ENCODE data around the gene ANKRD23. TPM values are rescaled to one million over a fixed set of nuclear protein-coding genes. Genes with fewer than 3 reads are reported as not detected.

ANKRD23 gene
- total RNA-seq, 1 donor from 2014 or later, result 12.5 TPM

- no peak overlapping the region for H3K27ac Mint-ChIP-seq
- no peak overlapping the region for H3K4me3 Mint-ChIP-seq
- no peak for DNase-seq (ENCODE audit: low spot score in 2 of 2, unreplicated experiment in 2 of 2)
- no peaks in the 10 kb centered on the region for H3K27me3 Mint-ChIP-seq (ENCODE audit: low read depth)
- TF ChIP-seq CTCF (IDR thresholded peaks at IDR 0.05; ENCODE audit: unreplicated experiment), result no peak
- no peaks in the 10 kb centered on the region for H3K9me3 Mint-ChIP-seq
- H3K4me1 Mint-ChIP-seq, result peaks cover 23% of the 10 kb centered on the region
- H3K36me3 Mint-ChIP-seq, result peaks cover 15% of the 10 kb centered on the region
Observed at GRCh38 chr2:96835830-96836229, 8.0 kb downstream of the ANKRD23 start.

GRCh38 chr2:96832754-96833507, 10.9 kb downstream of the ANKRD23 start:
- peak; percentile 76 to 85 for DNase-seq (ENCODE audit: low spot score in 2 of 2, unreplicated experiment in 2 of 2)
- H3K9me3 Mint-ChIP-seq, result no peaks in the 10 kb centered on the region
- TF ChIP-seq CTCF (IDR thresholded peaks at IDR 0.05; ENCODE audit: unreplicated experiment), result no peak
- peak overlapping the region; percentile 55 for H3K4me3 Mint-ChIP-seq
- H3K4me1 Mint-ChIP-seq, result peaks cover 23% of the 10 kb centered on the region
- H3K36me3 Mint-ChIP-seq, result peaks cover 26% of the 10 kb centered on the region
- H3K27me3 Mint-ChIP-seq (ENCODE audit: low read depth), result no peaks in the 10 kb centered on the region
- H3K27ac Mint-ChIP-seq, result peak overlapping the region; percentile 98

GRCh38 chr2:96832408-96832753, 11.4 kb downstream of the ANKRD23 start:
- DNase-seq (ENCODE audit: low spot score in 2 of 2, unreplicated experiment in 2 of 2), result no peak
- Mint-ChIP-seq H3K27me3 (ENCODE audit: low read depth) (no peaks in the 10 kb centered on the region), H3K27ac (peak overlapping the region; percentile 98), H3K4me3 (no peak overlapping the region), H3K4me1 (peaks cover 23% of the 10 kb centered on the region), H3K9me3 (no peaks in the 10 kb centered on the region), H3K36me3 (peaks cover 27% of the 10 kb centered on the region)
- TF ChIP-seq CTCF (IDR thresholded peaks at IDR 0.05; ENCODE audit: unreplicated experiment), result no peak

- H3K36me3 Mint-ChIP-seq, result peaks cover 27% of the 10 kb centered on the region
- no peak for DNase-seq (ENCODE audit: low spot score in 2 of 2, unreplicated experiment in 2 of 2)
- no peaks in the 10 kb centered on the region for H3K9me3 Mint-ChIP-seq
- H3K4me3 Mint-ChIP-seq, result no peak overlapping the region
- TF ChIP-seq CTCF (IDR thresholded peaks at IDR 0.05; ENCODE audit: unreplicated experiment), result no peak
- H3K27me3 Mint-ChIP-seq (ENCODE audit: low read depth), result no peaks in the 10 kb centered on the region
- H3K4me1 Mint-ChIP-seq, result peaks cover 23% of the 10 kb centered on the region
- H3K27ac Mint-ChIP-seq, result peak overlapping the region; percentile 98
Observed at GRCh38 chr2:96831679-96832078, 12.1 kb downstream of the ANKRD23 start.

GRCh38 chr2:96830044-96830562, 13.7 kb downstream of the ANKRD23 start:
- Mint-ChIP-seq H3K36me3 (peaks cover 22% of the 10 kb centered on the region), H3K4me1 (peaks cover 23% of the 10 kb centered on the region), H3K4me3 (no peak overlapping the region), H3K9me3 (no peaks in the 10 kb centered on the region), H3K27me3 (ENCODE audit: low read depth) (no peaks in the 10 kb centered on the region), H3K27ac (no peak overlapping the region)
- TF ChIP-seq CTCF (IDR thresholded peaks at IDR 0.05; ENCODE audit: unreplicated experiment), result no peak
- DNase-seq (ENCODE audit: low spot score in 2 of 2, unreplicated experiment in 2 of 2), result no peak

Measured in mesothelial cell of epicardium (in vitro differentiated cells).